GM19025 (cell line): ENCODE results near the gene COX8A.

Experiments
- ATAC-seq: cut with Tn5 transposase; IDR thresholded peaks from one replicate; pipeline ENCODE4 v1.9.1; 2021; ENCODE audit warnings: mild to moderate bottlenecking, low read depth, moderate library complexity; ENCODE audit not compliant: unreplicated experiment

The COX8A gene

GRCh38 chr11:64019106-64020037, 45.0 kb downstream of the COX8A start:
- no peak for ATAC-seq

- ATAC-seq: no peak
Observed at GRCh38 chr11:64020976-64021756, 46.7 kb downstream of the COX8A start.

- no peak for ATAC-seq
Observed at GRCh38 chr11:64021757-64022093, 47.3 kb downstream of the COX8A start.

GRCh38 chr11:64022125-64022784, 47.8 kb downstream of the COX8A start:
- no peak for ATAC-seq

GRCh38 chr11:64023712-64024710, 49.6 kb downstream of the COX8A start:
- ATAC-seq: no peak

- no peak for ATAC-seq
Observed at GRCh38 chr11:64025205-64025604, 50.8 kb downstream of the COX8A start.
